Neural cell (in vitro differentiated cells): Measurements from ENCODE around the gene RAP2A. TPM values are rescaled to one million over a fixed set of nuclear protein-coding genes. Genes with fewer than 3 reads are reported as not detected.

Source experiments
- H2AFZ ChIP-seq: fragments of 200-600, 300-800 bp; sonication (generic), shearing (Covaris generic); 2 replicates; pipeline ENCODE4 v1.6.0; 2014; ENCODE audit warnings: low read depth, mild to moderate bottlenecking, antibody characterized with exemption, low read length, moderate library complexity
- H3F3A ChIP-seq: fragments of 200-600 bp; shearing (Covaris generic); 2 replicates; pipeline ENCODE4 v1.6.1; 2016; ENCODE audit warnings: mild to moderate bottlenecking, moderate library complexity, mixed read lengths, antibody characterized with exemption, low read length; ENCODE audit not compliant: insufficient read depth, poor library complexity, severe bottlenecking
- H3K27ac ChIP-seq: fragments of 200-600, 300-800 bp; sonication (generic), shearing (Covaris generic); 2 replicates; pipeline ENCODE4 v1.5.1; 2014; ENCODE audit warnings: mild to moderate bottlenecking, low read length, moderate library complexity
- H3K27me3 ChIP-seq: fragments of 300-800, 200-600 bp; sonication (generic), shearing (Covaris generic); 2 replicates; pipeline ENCODE4 v1.6.0; 2014; ENCODE audit warnings: mild to moderate bottlenecking, low read depth, low read length, moderate library complexity; ENCODE audit not compliant: insufficient read depth
- H3K36me3 ChIP-seq: fragments of 300-800, 200-600 bp; sonication (generic), shearing (Covaris generic); 2 replicates; pipeline ENCODE4 v1.5.1; 2014; ENCODE audit warnings: mild to moderate bottlenecking, antibody characterized with exemption, low read length, moderate library complexity; ENCODE audit not compliant: insufficient read depth
- H3K4me2 ChIP-seq: fragments of 300-800, 200-600 bp; sonication (generic), shearing (Covaris generic); 2 replicates; pipeline ENCODE4 v1.6.0; 2014; ENCODE audit warnings: mild to moderate bottlenecking, low read length
- H3K4me3 ChIP-seq: fragments of 300-800, 200-600 bp; sonication (generic), shearing (Covaris generic); 2 replicates; pipeline ENCODE4 v1.5.1; 2014; ENCODE audit warnings: mild to moderate bottlenecking, low read length, moderate library complexity
- H3K79me2 ChIP-seq: fragments of 200-600 bp; shearing (Covaris generic); replicated peaks from 2 replicates; pipeline ENCODE4 v1.6.0; 2014; ENCODE audit warnings: mild to moderate bottlenecking, low read length, moderate library complexity; ENCODE audit not compliant: insufficient read depth
- H3K9ac ChIP-seq: fragments of 300-800, 200-600 bp; sonication (generic), shearing (Covaris generic); 2 replicates; pipeline ENCODE4 v1.6.1; 2016; ENCODE audit warnings: mild to moderate bottlenecking, low read length, mixed read lengths
- H3K9me2 ChIP-seq: fragments of 200-600 bp; shearing (Covaris generic); 2 replicates; pipeline ENCODE4 v1.6.1; 2016; ENCODE audit warnings: mild to moderate bottlenecking, low read length, mixed read lengths; ENCODE audit not compliant: insufficient read depth
- H3K9me3 ChIP-seq: fragments of 200-600, 300-800 bp; sonication (generic), shearing (Covaris generic); 2 replicates; pipeline ENCODE4 v1.6.1; 2016; ENCODE audit warnings: mild to moderate bottlenecking, mixed run types, low read length, moderate library complexity, mixed read lengths
- H4K20me1 ChIP-seq: fragments of 200-600 bp; shearing (Covaris generic); 2 replicates; pipeline ENCODE4 v1.6.1; 2016; ENCODE audit warnings: mild to moderate bottlenecking, mixed run types; ENCODE audit not compliant: insufficient read depth
- EP300 ChIP-seq: fragments of 450-650 bp; conservative IDR thresholded peaks from 2 replicates; pipeline ENCODE4 v1.6.1; 2014; ENCODE audit warnings: antibody characterized with exemption, mild to moderate bottlenecking, moderate library complexity; ENCODE audit not compliant: poor library complexity, severe bottlenecking
- EZH2 ChIP-seq: fragments of 200-600, 300-800 bp; shearing (Covaris generic), sonication (generic); IDR thresholded peaks from 2 replicates; pipeline ENCODE4 v1.6.1; 2014; ENCODE audit warnings: antibody characterized with exemption, low read length, borderline replicate concordance, mild to moderate bottlenecking; ENCODE audit not compliant: insufficient read depth, poor library complexity, severe bottlenecking
- MXI1 ChIP-seq: fragments of 450-650 bp; conservative IDR thresholded peaks from 2 replicates; pipeline ENCODE4 v1.6.1; 2014; ENCODE audit warnings: antibody characterized with exemption, mild to moderate bottlenecking; ENCODE audit not compliant: poor library complexity, severe bottlenecking
- POLR2AphosphoS5 ChIP-seq: IDR thresholded peaks from 2 replicates; pipeline ENCODE4 v1.6.1; 2012
- RAD21 ChIP-seq: fragments of 450-650 bp; conservative IDR thresholded peaks from 2 replicates; pipeline ENCODE4 v1.6.1; 2014; ENCODE audit warnings: antibody characterized with exemption, mild to moderate bottlenecking, moderate library complexity
- SMC3 ChIP-seq: fragments of 450-650 bp; conservative IDR thresholded peaks from 2 replicates; pipeline ENCODE4 v1.6.1; 2014; ENCODE audit warnings: antibody characterized with exemption, mild to moderate bottlenecking, moderate library complexity; ENCODE audit not compliant: poor library complexity
- TAF1 ChIP-seq: IDR thresholded peaks from 2 replicates; pipeline ENCODE4 v1.6.1; 2012; ENCODE audit warnings: low read depth
- polyA plus RNA-seq: library from polyadenylated mRNA; depleted of rRNA; stranded (reverse); fragments of >200 nt; gene quantifications from 2 replicates; pipeline ENCODE4 v1.2.3, GENCODE V29; 2014
- TF ChIP-seq, protein P1 (sequence below): fragments of 450-650 bp; IDR thresholded peaks from 2 replicates; pipeline ENCODE4 v1.5.1; 2014; ENCODE audit warnings: antibody characterized with exemption, mild to moderate bottlenecking, moderate library complexity; ENCODE audit not compliant: poor library complexity, severe bottlenecking
- TF ChIP-seq, protein P2 (sequence below): IDR thresholded peaks from 2 replicates; pipeline ENCODE4 v1.6.1; 2012; ENCODE audit warnings: borderline replicate concordance

RAP2A gene
- polyA plus RNA-seq, 1 donor from 2014 or later = 55.3 TPM

DNA sequence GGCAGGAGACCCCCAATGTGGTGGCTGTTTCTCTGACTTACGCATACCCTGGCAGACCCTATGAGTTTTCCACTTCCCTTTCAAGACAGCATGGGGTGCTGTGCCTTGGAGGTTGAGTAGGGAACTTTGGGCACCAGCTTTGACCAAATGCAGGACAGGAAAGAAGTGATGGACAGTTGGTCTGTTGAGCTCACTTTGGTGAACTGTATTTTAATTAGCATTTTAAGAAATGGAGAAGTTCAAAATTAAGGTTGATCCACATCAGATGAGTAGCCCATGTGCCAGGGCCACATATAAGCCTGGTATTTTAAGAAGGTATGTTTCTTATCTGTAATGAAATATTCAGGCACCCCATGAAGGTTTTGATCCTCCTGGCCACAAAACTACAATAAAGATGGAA is 46.1 kb upstream of the RAP2A start:
- H3K9ac ChIP-seq = no peak overlapping the region
- no peaks in the 10 kb centered on the region for H3K36me3 ChIP-seq
- no peaks in the 10 kb centered on the region for H4K20me1 ChIP-seq
- no peak overlapping the region for H3K4me2 ChIP-seq
- H2AFZ ChIP-seq = no peak overlapping the region
- H3K4me3 ChIP-seq = no peak overlapping the region
- no peak for TF ChIP-seq TAF1
- no peak for TF ChIP-seq POLR2AphosphoS5
- TF ChIP-seq RAD21 = no peak
- TF ChIP-seq, protein P1, sequence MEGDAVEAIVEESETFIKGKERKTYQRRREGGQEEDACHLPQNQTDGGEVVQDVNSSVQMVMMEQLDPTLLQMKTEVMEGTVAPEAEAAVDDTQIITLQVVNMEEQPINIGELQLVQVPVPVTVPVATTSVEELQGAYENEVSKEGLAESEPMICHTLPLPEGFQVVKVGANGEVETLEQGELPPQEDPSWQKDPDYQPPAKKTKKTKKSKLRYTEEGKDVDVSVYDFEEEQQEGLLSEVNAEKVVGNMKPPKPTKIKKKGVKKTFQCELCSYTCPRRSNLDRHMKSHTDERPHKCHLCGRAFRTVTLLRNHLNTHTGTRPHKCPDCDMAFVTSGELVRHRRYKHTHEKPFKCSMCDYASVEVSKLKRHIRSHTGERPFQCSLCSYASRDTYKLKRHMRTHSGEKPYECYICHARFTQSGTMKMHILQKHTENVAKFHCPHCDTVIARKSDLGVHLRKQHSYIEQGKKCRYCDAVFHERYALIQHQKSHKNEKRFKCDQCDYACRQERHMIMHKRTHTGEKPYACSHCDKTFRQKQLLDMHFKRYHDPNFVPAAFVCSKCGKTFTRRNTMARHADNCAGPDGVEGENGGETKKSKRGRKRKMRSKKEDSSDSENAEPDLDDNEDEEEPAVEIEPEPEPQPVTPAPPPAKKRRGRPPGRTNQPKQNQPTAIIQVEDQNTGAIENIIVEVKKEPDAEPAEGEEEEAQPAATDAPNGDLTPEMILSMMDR = no peak
- no peak for TF ChIP-seq MXI1
- TF ChIP-seq SMC3 = no peak
- TF ChIP-seq, protein P2, sequence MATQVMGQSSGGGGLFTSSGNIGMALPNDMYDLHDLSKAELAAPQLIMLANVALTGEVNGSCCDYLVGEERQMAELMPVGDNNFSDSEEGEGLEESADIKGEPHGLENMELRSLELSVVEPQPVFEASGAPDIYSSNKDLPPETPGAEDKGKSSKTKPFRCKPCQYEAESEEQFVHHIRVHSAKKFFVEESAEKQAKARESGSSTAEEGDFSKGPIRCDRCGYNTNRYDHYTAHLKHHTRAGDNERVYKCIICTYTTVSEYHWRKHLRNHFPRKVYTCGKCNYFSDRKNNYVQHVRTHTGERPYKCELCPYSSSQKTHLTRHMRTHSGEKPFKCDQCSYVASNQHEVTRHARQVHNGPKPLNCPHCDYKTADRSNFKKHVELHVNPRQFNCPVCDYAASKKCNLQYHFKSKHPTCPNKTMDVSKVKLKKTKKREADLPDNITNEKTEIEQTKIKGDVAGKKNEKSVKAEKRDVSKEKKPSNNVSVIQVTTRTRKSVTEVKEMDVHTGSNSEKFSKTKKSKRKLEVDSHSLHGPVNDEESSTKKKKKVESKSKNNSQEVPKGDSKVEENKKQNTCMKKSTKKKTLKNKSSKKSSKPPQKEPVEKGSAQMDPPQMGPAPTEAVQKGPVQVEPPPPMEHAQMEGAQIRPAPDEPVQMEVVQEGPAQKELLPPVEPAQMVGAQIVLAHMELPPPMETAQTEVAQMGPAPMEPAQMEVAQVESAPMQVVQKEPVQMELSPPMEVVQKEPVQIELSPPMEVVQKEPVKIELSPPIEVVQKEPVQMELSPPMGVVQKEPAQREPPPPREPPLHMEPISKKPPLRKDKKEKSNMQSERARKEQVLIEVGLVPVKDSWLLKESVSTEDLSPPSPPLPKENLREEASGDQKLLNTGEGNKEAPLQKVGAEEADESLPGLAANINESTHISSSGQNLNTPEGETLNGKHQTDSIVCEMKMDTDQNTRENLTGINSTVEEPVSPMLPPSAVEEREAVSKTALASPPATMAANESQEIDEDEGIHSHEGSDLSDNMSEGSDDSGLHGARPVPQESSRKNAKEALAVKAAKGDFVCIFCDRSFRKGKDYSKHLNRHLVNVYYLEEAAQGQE = no peak
- TF ChIP-seq EP300 = no peak
- no peaks in the 10 kb centered on the region for H3F3A ChIP-seq
- H3K79me2 ChIP-seq = no peaks in the 10 kb centered on the region
- no peak overlapping the region for H3K27ac ChIP-seq
- H3K9me3 ChIP-seq = no peaks in the 10 kb centered on the region
- H3K9me2 ChIP-seq = no peaks in the 10 kb centered on the region
- no peaks in the 10 kb centered on the region for H3K27me3 ChIP-seq

DNA sequence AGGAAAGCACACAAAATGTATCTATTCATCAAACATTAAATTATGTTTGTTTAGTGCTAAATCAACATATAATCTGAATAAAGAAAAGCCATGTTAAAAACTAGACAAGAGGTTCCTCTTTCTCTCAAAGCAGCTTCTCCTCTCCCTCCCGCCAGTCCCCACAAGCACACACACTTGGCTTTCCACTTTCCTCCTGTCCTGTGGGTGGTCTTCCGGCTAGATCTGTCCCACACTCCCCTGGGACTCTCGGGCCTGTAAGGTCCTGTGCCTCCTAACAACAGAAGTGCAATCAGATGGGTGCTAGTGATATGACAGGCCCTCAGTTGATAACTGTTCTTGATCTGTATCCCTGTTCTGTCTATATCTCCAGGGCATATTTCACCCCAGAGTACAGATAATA is 45.6 kb upstream of the RAP2A start:
- H2AFZ ChIP-seq = no peak overlapping the region
- H3K79me2 ChIP-seq = no peaks in the 10 kb centered on the region
- H3F3A ChIP-seq = no peaks in the 10 kb centered on the region
- TF ChIP-seq RAD21 (no peak), EZH2 (no peak), POLR2AphosphoS5 (no peak), EP300 (no peak), SMC3 (no peak), TAF1 (no peak), MXI1 (no peak)
- TF ChIP-seq, protein P2 = no peak
- TF ChIP-seq, protein P1 = no peak
- H3K9ac ChIP-seq = no peak overlapping the region
- H3K9me3 ChIP-seq = no peaks in the 10 kb centered on the region
- no peaks in the 10 kb centered on the region for H4K20me1 ChIP-seq
- H3K4me3 ChIP-seq = no peak overlapping the region
- H3K27ac ChIP-seq = no peak overlapping the region
- no peaks in the 10 kb centered on the region for H3K36me3 ChIP-seq
- H3K9me2 ChIP-seq = no peaks in the 10 kb centered on the region
- no peak overlapping the region for H3K4me2 ChIP-seq
- no peaks in the 10 kb centered on the region for H3K27me3 ChIP-seq
